Measurements from ENCODE around the gene SLC22A13. TPM values are rescaled to one million over a fixed set of nuclear protein-coding genes. Genes with fewer than 3 reads are reported as not detected.
"Not testable (repeated sequence)": the region's sequence is repeated elsewhere in the genome, so short reads cannot be mapped to it uniquely, and the experiment has no call there.

Gene SLC22A13
- total RNA-seq, 3 donors from 2014 or later (not counting 1 experiment from before 2014, with no cell fraction given), result 0.16 to 0.85 (median 0.40) TPM

- Histone ChIP-seq H3K4me1 (ENCODE audit: control insufficient read depth, insufficient read depth, low read length) (no peaks in the 10 kb centered on the region), H3K27ac (ENCODE audit: low read length) (no peak overlapping the region), H3K4me3 (ENCODE audit: low read length) (no peak overlapping the region), H3K27me3 (ENCODE audit: control insufficient read depth, insufficient read depth, low read length) (no peaks in the 10 kb centered on the region), H3K36me3 (ENCODE audit: control insufficient read depth, insufficient read depth, low read length) (peaks cover 45% of the 10 kb centered on the region), H3K9me3 (ENCODE audit: control insufficient read depth, insufficient read depth, low read length) (no peaks in the 10 kb centered on the region)
- ATAC-seq (no peak), DNase-seq (no peak)
- Mint-ChIP-seq H3K36me3 (peaks cover 16% of the 10 kb centered on the region), H3K27ac (no peak overlapping the region), H3K4me1 (peaks cover 0 to 5% of the 10 kb centered on the region in 2 donors), H3K27me3 (ENCODE audit: low read depth in 2 of 2) (no peaks in the 10 kb centered on the region), H3K9me3 (no peaks in the 10 kb centered on the region), H3K4me3 (no peak overlapping the region)
- no peak for TF ChIP-seq CTCF (IDR thresholded peaks at IDR 0.05)
- WGBS (ENCODE audit: insufficient coverage), result 80% methylated on average over 1 of the region's 1 CpG
- intact Hi-C loops (cut with micrococcal nuclease), result no loop called here
Observed at GRCh38 chr3:38229036-38229435, 36.6 kb upstream of the SLC22A13 start.

GRCh38 chr3:38232701-38233100, 32.9 kb upstream of the SLC22A13 start:
- no peaks in the 10 kb centered on the region for H3K4me1 ChIP-seq (ENCODE audit: control insufficient read depth, insufficient read depth, low read length)
- TF ChIP-seq CTCF (IDR thresholded peaks at IDR 0.05), result no peak
- H3K27ac Mint-ChIP-seq, result no peak overlapping the region
- WGBS (ENCODE audit: insufficient coverage), result 82% methylated on average over 2 of the region's 2 CpGs
- no peak for DNase-seq
- no peak overlapping the region for H3K4me3 Mint-ChIP-seq
- no peaks in the 10 kb centered on the region for H3K27me3 ChIP-seq (ENCODE audit: control insufficient read depth, insufficient read depth, low read length)
- H3K36me3 ChIP-seq (ENCODE audit: control insufficient read depth, insufficient read depth, low read length), result peaks cover 34% of the 10 kb centered on the region
- H3K4me3 ChIP-seq (ENCODE audit: low read length), result no peak overlapping the region
- H3K9me3 Mint-ChIP-seq, result peaks cover 0 to under 1% of the 10 kb centered on the region in 2 donors
- peaks cover 44% of the 10 kb centered on the region for H3K36me3 Mint-ChIP-seq
- intact Hi-C loops (cut with micrococcal nuclease), result no loop called here
- H3K27me3 Mint-ChIP-seq (ENCODE audit: low read depth in 2 of 2), result no peaks in the 10 kb centered on the region
- H3K4me1 Mint-ChIP-seq, result peaks cover 5% of the 10 kb centered on the region in 2 donors
- no peaks in the 10 kb centered on the region for H3K9me3 ChIP-seq (ENCODE audit: control insufficient read depth, insufficient read depth, low read length)
- no peak overlapping the region for H3K27ac ChIP-seq (ENCODE audit: low read length)
- no peak for ATAC-seq

DNA sequence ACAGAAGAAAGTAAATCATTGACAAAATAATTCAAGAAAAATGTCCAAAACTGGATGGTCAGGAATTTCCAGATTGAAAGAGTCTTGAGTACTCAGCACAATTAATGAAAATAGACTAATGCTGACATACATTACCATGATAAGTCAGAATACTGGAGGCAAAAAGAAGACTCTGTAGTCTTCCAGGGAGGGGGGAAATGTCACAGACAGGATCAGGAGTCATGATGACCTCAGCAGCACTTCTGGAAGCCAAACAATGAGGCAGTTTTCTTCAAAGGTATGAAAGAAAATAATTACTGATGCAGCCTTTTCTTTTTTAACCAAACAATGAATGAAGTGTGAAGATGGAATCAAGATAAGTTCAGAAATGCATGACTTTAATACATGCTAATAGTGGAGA, 30.1 kb upstream of the SLC22A13 start:
- Mint-ChIP-seq H3K27me3 (ENCODE audit: low read depth in 2 of 2) (no peaks in the 10 kb centered on the region), H3K9me3 (peaks cover 11 to 14% of the 10 kb centered on the region in 2 donors), H3K27ac (peak overlapping the region in 1 of 2 donors; percentile 8), H3K36me3 (peaks cover 70% of the 10 kb centered on the region), H3K4me1 (peaks cover 9 to 16% of the 10 kb centered on the region in 2 donors), H3K4me3 (no peak overlapping the region)
- Histone ChIP-seq H3K4me1 (ENCODE audit: control insufficient read depth, insufficient read depth, low read length) (no peaks in the 10 kb centered on the region), H3K36me3 (ENCODE audit: control insufficient read depth, insufficient read depth, low read length) (peaks cover 43% of the 10 kb centered on the region), H3K9me3 (ENCODE audit: control insufficient read depth, insufficient read depth, low read length) (no peaks in the 10 kb centered on the region), H3K4me3 (ENCODE audit: low read length) (no peak overlapping the region), H3K27me3 (ENCODE audit: control insufficient read depth, insufficient read depth, low read length) (no peaks in the 10 kb centered on the region), H3K27ac (ENCODE audit: low read length) (no peak overlapping the region)
- no peak for TF ChIP-seq CTCF (IDR thresholded peaks at IDR 0.05)
- ATAC-seq (no peak), DNase-seq (no peak)
- intact Hi-C loops (cut with micrococcal nuclease), result no loop called here

- Histone ChIP-seq H3K4me1 (ENCODE audit: control insufficient read depth, insufficient read depth, low read length) (no peaks in the 10 kb centered on the region), H3K27me3 (ENCODE audit: control insufficient read depth, insufficient read depth, low read length) (no peaks in the 10 kb centered on the region), H3K9me3 (ENCODE audit: control insufficient read depth, insufficient read depth, low read length) (no peaks in the 10 kb centered on the region), H3K36me3 (ENCODE audit: control insufficient read depth, insufficient read depth, low read length) (peaks cover 35% of the 10 kb centered on the region), H3K27ac (ENCODE audit: low read length) (no peak overlapping the region), H3K4me3 (ENCODE audit: low read length) (no peak overlapping the region)
- intact Hi-C loops (cut with micrococcal nuclease), result no loop called here
- H3K36me3 Mint-ChIP-seq, result peaks cover 65% of the 10 kb centered on the region
- H3K27me3 Mint-ChIP-seq (ENCODE audit: low read depth in 2 of 2), result no peaks in the 10 kb centered on the region
- DNase-seq, result no peak
- peaks cover 9 to 16% of the 10 kb centered on the region in 2 donors for H3K4me1 Mint-ChIP-seq
- H3K4me3 Mint-ChIP-seq, result no peak overlapping the region
- TF ChIP-seq CTCF (IDR thresholded peaks at IDR 0.05), result no peak
- WGBS (ENCODE audit: insufficient coverage), result no CpG with 5 or more reads among the region's 2 CpGs
- H3K9me3 Mint-ChIP-seq, result peaks cover 11 to 14% of the 10 kb centered on the region in 2 donors
- H3K27ac Mint-ChIP-seq, result no peak overlapping the region
- no peak for ATAC-seq
Observed at GRCh38 chr3:38238416-38239008, 27.1 kb upstream of the SLC22A13 start.

DNA sequence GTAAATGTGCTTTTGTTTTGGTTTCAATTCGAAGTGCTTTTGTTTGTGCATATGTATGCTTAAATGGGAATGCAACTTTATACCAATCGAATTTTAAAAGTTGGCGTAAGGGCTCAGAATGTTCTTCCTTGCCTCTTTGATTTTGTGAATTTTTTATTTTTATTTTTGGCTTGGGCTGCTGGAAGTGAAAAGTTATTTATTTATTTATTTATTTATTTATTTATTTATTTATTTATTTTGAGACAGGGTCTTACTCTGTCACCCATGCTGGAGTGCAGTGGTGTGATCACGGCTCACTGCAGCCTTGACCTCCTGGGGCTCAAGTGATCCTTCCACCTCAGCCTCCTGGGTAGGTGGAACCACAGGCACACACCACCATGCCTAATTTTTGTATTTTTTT, 22.8 kb upstream of the SLC22A13 start:
- H3K27ac Mint-ChIP-seq; H3K27ac ChIP-seq (ENCODE audit: low read length); H3K4me3 ChIP-seq (ENCODE audit: low read length); H3K4me3 Mint-ChIP-seq; H3K9me3 ChIP-seq (ENCODE audit: control insufficient read depth, insufficient read depth, low read length); ATAC-seq; H3K4me1 ChIP-seq (ENCODE audit: control insufficient read depth, insufficient read depth, low read length); intact Hi-C loops (cut with micrococcal nuclease); H3K27me3 Mint-ChIP-seq (ENCODE audit: low read depth in 2 of 2); H3K27me3 ChIP-seq (ENCODE audit: control insufficient read depth, insufficient read depth, low read length); DNase-seq: not testable (repeated sequence)
- Mint-ChIP-seq H3K36me3 (peaks cover 47% of the 10 kb centered on the region), H3K4me1 (peaks cover 14 to 17% of the 10 kb centered on the region in 2 donors), H3K9me3 (peaks cover 11 to 12% of the 10 kb centered on the region in 2 donors)
- H3K36me3 ChIP-seq (ENCODE audit: control insufficient read depth, insufficient read depth, low read length), result peaks cover 40% of the 10 kb centered on the region
- 100% methylated on average over 3 of the region's 4 CpGs for WGBS (ENCODE audit: insufficient coverage)
